Sigmoid colon (tissue), 3 donors: ENCODE results near the gene ARRB1.

Experiments used
- CTCF ChIP-seq, 4 experiments: fragments of 450-650 bp in 3 of 4; fragments of 200-600 bp in 1 of 4; IDR thresholded peaks; one replicate each; pipeline ENCODE4 v1.5.1; 2016 to 2019; ENCODE audit warnings: antibody characterized with exemption in 4 of 4, mild to moderate bottlenecking in 3 of 4, moderate library complexity in 2 of 4
- POLR2A ChIP-seq, 2 donors: fragments of 450-650 bp; IDR thresholded peaks; one replicate each; pipeline ENCODE4 v1.6.1; 2016; ENCODE audit warnings: antibody characterized with exemption in 2 of 2, mild to moderate bottlenecking in 2 of 2, moderate library complexity in 2 of 2

GRCh38 chr11:75374646-75375045 is 23.2 kb upstream of the ARRB1 start:
- no peak for TF ChIP-seq POLR2A (IDR thresholded peaks at IDR 0.05)
- no peak for TF ChIP-seq CTCF (IDR thresholded peaks at IDR 0.05)
